Activated T-cell treated with anti-CD3 and anti-CD28 coated beads, Interleukin-2, amount 50 U/mL, for 1 hour (primary cell): Measurements from ENCODE around the gene NR2E1.

Source experiments
- DNase-seq: peaks from one replicate; pipeline ENCODE4 v3.0.0-alpha.2; 2020

Gene NR2E1

GRCh38 chr6:108165714-108166663 is at the start of gene NR2E1:
TSS of gene NR2E1 (plus strand) at chr6:108166022. CDS start at chr6:108166766, 744 bp downstream.
- DNase-seq: no peak

GRCh38 chr6:108116546-108117426 is 49.0 kb upstream of the NR2E1 start:
- peak; percentile 21 for DNase-seq

- DNase-seq: peak; percentile 32
Observed at GRCh38 chr6:108117427-108118358, 48.1 kb upstream of the NR2E1 start.

GRCh38 chr6:108118359-108118724 is 47.5 kb upstream of the NR2E1 start:
- no peak for DNase-seq

GRCh38 chr6:108118810-108119768 is 46.7 kb upstream of the NR2E1 start:
- peak; percentile 24 for DNase-seq

- no peak for DNase-seq
Observed at GRCh38 chr6:108119769-108120141, 46.1 kb upstream of the NR2E1 start.

GRCh38 chr6:108120311-108120710 is 45.5 kb upstream of the NR2E1 start:
- DNase-seq: no peak

GRCh38 chr6:108121612-108122011 is 44.2 kb upstream of the NR2E1 start:
- no peak for DNase-seq

- DNase-seq: no peak
Observed at GRCh38 chr6:108123481-108123929, 42.3 kb upstream of the NR2E1 start.

- no peak for DNase-seq
Observed at GRCh38 chr6:108123946-108124345, 41.9 kb upstream of the NR2E1 start.

GRCh38 chr6:108127056-108127455 is 38.8 kb upstream of the NR2E1 start:
- DNase-seq: no peak

- DNase-seq: no peak
Observed at GRCh38 chr6:108127826-108128225, 38.0 kb upstream of the NR2E1 start.

GRCh38 chr6:108130262-108130661 is 35.6 kb upstream of the NR2E1 start:
- no peak for DNase-seq

GRCh38 chr6:108132863-108133262 is 33.0 kb upstream of the NR2E1 start:
- no peak for DNase-seq

GRCh38 chr6:108133594-108134179 is 32.1 kb upstream of the NR2E1 start:
- DNase-seq: peak; percentile 31

- DNase-seq: no peak
Observed at GRCh38 chr6:108134213-108134970, 31.4 kb upstream of the NR2E1 start.

- no peak for DNase-seq
Observed at GRCh38 chr6:108142240-108142639, 23.6 kb upstream of the NR2E1 start.

- no peak for DNase-seq
Observed at GRCh38 chr6:108145639-108146038, 20.2 kb upstream of the NR2E1 start.

- DNase-seq: no peak
Observed at GRCh38 chr6:108152446-108152845, 13.4 kb upstream of the NR2E1 start.
